Neural cell (in vitro differentiated cells): ENCODE results near the gene PTAFR. TPM values are rescaled to one million over a fixed set of nuclear protein-coding genes. Genes with fewer than 3 reads are reported as not detected.

Source experiments
- H2AFZ ChIP-seq: fragments of 200-600, 300-800 bp; sonication (generic), shearing (Covaris generic); 2 replicates; pipeline ENCODE4 v1.6.0; 2014; ENCODE audit warnings: low read depth, mild to moderate bottlenecking, antibody characterized with exemption, low read length, moderate library complexity
- H3F3A ChIP-seq: fragments of 200-600 bp; shearing (Covaris generic); 2 replicates; pipeline ENCODE4 v1.6.1; 2016; ENCODE audit warnings: mild to moderate bottlenecking, moderate library complexity, mixed read lengths, antibody characterized with exemption, low read length; ENCODE audit not compliant: insufficient read depth, poor library complexity, severe bottlenecking
- H3K27ac ChIP-seq: fragments of 200-600, 300-800 bp; sonication (generic), shearing (Covaris generic); 2 replicates; pipeline ENCODE4 v1.5.1; 2014; ENCODE audit warnings: mild to moderate bottlenecking, low read length, moderate library complexity
- H3K27me3 ChIP-seq: fragments of 300-800, 200-600 bp; sonication (generic), shearing (Covaris generic); 2 replicates; pipeline ENCODE4 v1.6.0; 2014; ENCODE audit warnings: mild to moderate bottlenecking, low read depth, low read length, moderate library complexity; ENCODE audit not compliant: insufficient read depth
- H3K36me3 ChIP-seq: fragments of 300-800, 200-600 bp; sonication (generic), shearing (Covaris generic); 2 replicates; pipeline ENCODE4 v1.5.1; 2014; ENCODE audit warnings: mild to moderate bottlenecking, antibody characterized with exemption, low read length, moderate library complexity; ENCODE audit not compliant: insufficient read depth
- H3K4me2 ChIP-seq: fragments of 300-800, 200-600 bp; sonication (generic), shearing (Covaris generic); 2 replicates; pipeline ENCODE4 v1.6.0; 2014; ENCODE audit warnings: mild to moderate bottlenecking, low read length
- H3K4me3 ChIP-seq: fragments of 300-800, 200-600 bp; sonication (generic), shearing (Covaris generic); 2 replicates; pipeline ENCODE4 v1.5.1; 2014; ENCODE audit warnings: mild to moderate bottlenecking, low read length, moderate library complexity
- H3K79me2 ChIP-seq: fragments of 200-600 bp; shearing (Covaris generic); replicated peaks from 2 replicates; pipeline ENCODE4 v1.6.0; 2014; ENCODE audit warnings: mild to moderate bottlenecking, low read length, moderate library complexity; ENCODE audit not compliant: insufficient read depth
- H3K9ac ChIP-seq: fragments of 300-800, 200-600 bp; sonication (generic), shearing (Covaris generic); 2 replicates; pipeline ENCODE4 v1.6.1; 2016; ENCODE audit warnings: mild to moderate bottlenecking, low read length, mixed read lengths
- H3K9me2 ChIP-seq: fragments of 200-600 bp; shearing (Covaris generic); 2 replicates; pipeline ENCODE4 v1.6.1; 2016; ENCODE audit warnings: mild to moderate bottlenecking, low read length, mixed read lengths; ENCODE audit not compliant: insufficient read depth
- H3K9me3 ChIP-seq: fragments of 200-600, 300-800 bp; sonication (generic), shearing (Covaris generic); 2 replicates; pipeline ENCODE4 v1.6.1; 2016; ENCODE audit warnings: mild to moderate bottlenecking, mixed run types, low read length, moderate library complexity, mixed read lengths
- H4K20me1 ChIP-seq: fragments of 200-600 bp; shearing (Covaris generic); 2 replicates; pipeline ENCODE4 v1.6.1; 2016; ENCODE audit warnings: mild to moderate bottlenecking, mixed run types; ENCODE audit not compliant: insufficient read depth
- CTCF ChIP-seq: fragments of 450-650 bp; IDR thresholded peaks from 2 replicates; pipeline ENCODE4 v1.5.1; 2014; ENCODE audit warnings: antibody characterized with exemption, mild to moderate bottlenecking, moderate library complexity; ENCODE audit not compliant: poor library complexity, severe bottlenecking
- EP300 ChIP-seq: fragments of 450-650 bp; conservative IDR thresholded peaks from 2 replicates; pipeline ENCODE4 v1.6.1; 2014; ENCODE audit warnings: antibody characterized with exemption, mild to moderate bottlenecking, moderate library complexity; ENCODE audit not compliant: poor library complexity, severe bottlenecking
- EZH2 ChIP-seq: fragments of 200-600, 300-800 bp; shearing (Covaris generic), sonication (generic); IDR thresholded peaks from 2 replicates; pipeline ENCODE4 v1.6.1; 2014; ENCODE audit warnings: antibody characterized with exemption, low read length, borderline replicate concordance, mild to moderate bottlenecking; ENCODE audit not compliant: insufficient read depth, poor library complexity, severe bottlenecking
- MXI1 ChIP-seq: fragments of 450-650 bp; conservative IDR thresholded peaks from 2 replicates; pipeline ENCODE4 v1.6.1; 2014; ENCODE audit warnings: antibody characterized with exemption, mild to moderate bottlenecking; ENCODE audit not compliant: poor library complexity, severe bottlenecking
- POLR2AphosphoS5 ChIP-seq: IDR thresholded peaks from 2 replicates; pipeline ENCODE4 v1.6.1; 2012
- RAD21 ChIP-seq: fragments of 450-650 bp; conservative IDR thresholded peaks from 2 replicates; pipeline ENCODE4 v1.6.1; 2014; ENCODE audit warnings: antibody characterized with exemption, mild to moderate bottlenecking, moderate library complexity
- SMC3 ChIP-seq: fragments of 450-650 bp; conservative IDR thresholded peaks from 2 replicates; pipeline ENCODE4 v1.6.1; 2014; ENCODE audit warnings: antibody characterized with exemption, mild to moderate bottlenecking, moderate library complexity; ENCODE audit not compliant: poor library complexity
- TAF1 ChIP-seq: IDR thresholded peaks from 2 replicates; pipeline ENCODE4 v1.6.1; 2012; ENCODE audit warnings: low read depth
- polyA plus RNA-seq: library from polyadenylated mRNA; depleted of rRNA; stranded (reverse); fragments of >200 nt; gene quantifications from 2 replicates; pipeline ENCODE4 v1.2.3, GENCODE V29; 2014
- TF ChIP-seq, protein P1 (sequence below): IDR thresholded peaks from 2 replicates; pipeline ENCODE4 v1.6.1; 2012; ENCODE audit warnings: borderline replicate concordance

Gene PTAFR
- polyA plus RNA-seq, 1 donor from 2014 or later: 0.30 TPM

- H3K27ac ChIP-seq: no peak overlapping the region
- H3K9me3 ChIP-seq: no peaks in the 10 kb centered on the region
- H3K27me3 ChIP-seq: no peaks in the 10 kb centered on the region
- no peaks in the 10 kb centered on the region for H3F3A ChIP-seq
- H4K20me1 ChIP-seq: no peaks in the 10 kb centered on the region
- H3K79me2 ChIP-seq: no peaks in the 10 kb centered on the region
- H2AFZ ChIP-seq: no peak overlapping the region
- no peak overlapping the region for H3K4me3 ChIP-seq
- H3K9me2 ChIP-seq: no peaks in the 10 kb centered on the region
- H3K36me3 ChIP-seq: no peaks in the 10 kb centered on the region
- no peak overlapping the region for H3K4me2 ChIP-seq
- no peak overlapping the region for H3K9ac ChIP-seq
- TF ChIP-seq SMC3: no peak
- TF ChIP-seq EZH2: no peak
- TF ChIP-seq MXI1: no peak
- TF ChIP-seq EP300: no peak
- TF ChIP-seq, protein P1, sequence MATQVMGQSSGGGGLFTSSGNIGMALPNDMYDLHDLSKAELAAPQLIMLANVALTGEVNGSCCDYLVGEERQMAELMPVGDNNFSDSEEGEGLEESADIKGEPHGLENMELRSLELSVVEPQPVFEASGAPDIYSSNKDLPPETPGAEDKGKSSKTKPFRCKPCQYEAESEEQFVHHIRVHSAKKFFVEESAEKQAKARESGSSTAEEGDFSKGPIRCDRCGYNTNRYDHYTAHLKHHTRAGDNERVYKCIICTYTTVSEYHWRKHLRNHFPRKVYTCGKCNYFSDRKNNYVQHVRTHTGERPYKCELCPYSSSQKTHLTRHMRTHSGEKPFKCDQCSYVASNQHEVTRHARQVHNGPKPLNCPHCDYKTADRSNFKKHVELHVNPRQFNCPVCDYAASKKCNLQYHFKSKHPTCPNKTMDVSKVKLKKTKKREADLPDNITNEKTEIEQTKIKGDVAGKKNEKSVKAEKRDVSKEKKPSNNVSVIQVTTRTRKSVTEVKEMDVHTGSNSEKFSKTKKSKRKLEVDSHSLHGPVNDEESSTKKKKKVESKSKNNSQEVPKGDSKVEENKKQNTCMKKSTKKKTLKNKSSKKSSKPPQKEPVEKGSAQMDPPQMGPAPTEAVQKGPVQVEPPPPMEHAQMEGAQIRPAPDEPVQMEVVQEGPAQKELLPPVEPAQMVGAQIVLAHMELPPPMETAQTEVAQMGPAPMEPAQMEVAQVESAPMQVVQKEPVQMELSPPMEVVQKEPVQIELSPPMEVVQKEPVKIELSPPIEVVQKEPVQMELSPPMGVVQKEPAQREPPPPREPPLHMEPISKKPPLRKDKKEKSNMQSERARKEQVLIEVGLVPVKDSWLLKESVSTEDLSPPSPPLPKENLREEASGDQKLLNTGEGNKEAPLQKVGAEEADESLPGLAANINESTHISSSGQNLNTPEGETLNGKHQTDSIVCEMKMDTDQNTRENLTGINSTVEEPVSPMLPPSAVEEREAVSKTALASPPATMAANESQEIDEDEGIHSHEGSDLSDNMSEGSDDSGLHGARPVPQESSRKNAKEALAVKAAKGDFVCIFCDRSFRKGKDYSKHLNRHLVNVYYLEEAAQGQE: no peak
- TF ChIP-seq CTCF: no peak
- no peak for TF ChIP-seq POLR2AphosphoS5
- no peak for TF ChIP-seq RAD21
- no peak for TF ChIP-seq TAF1
Observed at GRCh38 chr1:28155628-28156027, 20.9 kb downstream of the PTAFR start.

- no peak overlapping the region for H3K4me2 ChIP-seq
- TF ChIP-seq SMC3 (no peak), EZH2 (no peak), RAD21 (no peak), MXI1 (no peak), POLR2AphosphoS5 (no peak), CTCF (no peak), EP300 (no peak), TAF1 (no peak)
- TF ChIP-seq, protein P1: no peak
- no peaks in the 10 kb centered on the region for H3K36me3 ChIP-seq
Observed at GRCh38 chr1:28154078-28154594, 22.4 kb downstream of the PTAFR start.

More at GRCh38 chr1:28154078-28154594, 22.4 kb downstream of the PTAFR start:
- Histone ChIP-seq H3K27ac (no peak overlapping the region), H3K9me2 (no peaks in the 10 kb centered on the region), H3K79me2 (no peaks in the 10 kb centered on the region), H3K4me3 (no peak overlapping the region), H3K9ac (no peak overlapping the region), H2AFZ (no peak overlapping the region), H3K9me3 (no peaks in the 10 kb centered on the region), H3F3A (no peaks in the 10 kb centered on the region), H3K27me3 (no peaks in the 10 kb centered on the region), H4K20me1 (no peaks in the 10 kb centered on the region)
